Measurements from ENCODE around the gene FBXW4.

DNA sequence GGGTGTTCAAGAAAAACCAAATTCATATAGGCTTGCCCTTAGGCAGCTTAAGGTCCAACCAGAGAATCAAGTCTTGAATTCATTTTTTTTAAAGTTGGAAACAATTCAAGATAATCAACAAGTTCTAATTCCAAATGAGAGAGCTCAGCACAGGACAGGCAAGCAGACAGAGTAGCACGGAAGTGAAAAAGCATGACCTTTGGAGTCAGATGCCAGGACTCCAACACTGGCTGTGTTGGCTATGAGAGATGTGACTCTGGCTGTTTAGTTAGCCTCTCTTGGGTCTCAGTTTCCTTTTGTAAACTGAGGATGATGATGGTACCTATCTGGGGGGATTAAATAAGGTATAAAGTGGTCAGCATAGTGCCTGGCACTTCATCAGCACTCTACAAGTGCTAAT, 49.3 kb downstream of the FBXW4 start:
- no peak for TF ChIP-seq FOXM1 (IDR thresholded peaks at IDR 0.05; ENCODE audit: low read depth)
- TF ChIP-seq CTCF (IDR thresholded peaks at IDR 0.05): no peak
- no peak for TF ChIP-seq RAD21 (IDR thresholded peaks at IDR 0.05; ENCODE audit: low read length)
- no peak for TF ChIP-seq EP300 (IDR thresholded peaks at IDR 0.05; ENCODE audit: borderline replicate concordance in 1 of 2, low read depth in 1 of 2, low read length in 1 of 2)
- TF ChIP-seq CHD2 (IDR thresholded peaks at IDR 0.05; ENCODE audit: low read length, partially characterized antibody): no peak
- TF ChIP-seq, protein P1, sequence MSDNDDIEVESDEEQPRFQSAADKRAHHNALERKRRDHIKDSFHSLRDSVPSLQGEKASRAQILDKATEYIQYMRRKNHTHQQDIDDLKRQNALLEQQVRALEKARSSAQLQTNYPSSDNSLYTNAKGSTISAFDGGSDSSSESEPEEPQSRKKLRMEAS (IDR thresholded peaks at IDR 0.05; ENCODE audit: low read depth): no peak
